CD1c-positive myeloid dendritic cell (primary cell): ENCODE data around the gene PKD1L1.

ENCODE experiments used
- DNase-seq: peaks from one replicate; pipeline ENCODE4 v3.0.0-alpha.2; 2016; ENCODE audit errors: extremely low spot score

Gene PKD1L1

GRCh38 chr7:47739301-47739875, 208.9 kb downstream of the PKD1L1 start:
- DNase-seq = no peak

GRCh38 chr7:47738563-47739166, 209.6 kb downstream of the PKD1L1 start:
- DNase-seq = no peak

- no peak for DNase-seq
Observed at GRCh38 chr7:47737601-47738000, 210.7 kb downstream of the PKD1L1 start.

- no peak for DNase-seq
Observed at GRCh38 chr7:47735431-47736345, 212.6 kb downstream of the PKD1L1 start.

GRCh38 chr7:47734949-47735291, 213.3 kb downstream of the PKD1L1 start:
- no peak for DNase-seq

GRCh38 chr7:47734287-47734948, 213.8 kb downstream of the PKD1L1 start:
- no peak for DNase-seq

GRCh38 chr7:47730142-47730541, 218.1 kb downstream of the PKD1L1 start:
- DNase-seq = no peak

GRCh38 chr7:47726047-47726726, 222.1 kb downstream of the PKD1L1 start:
- no peak for DNase-seq

GRCh38 chr7:47725031-47725780, 223.1 kb downstream of the PKD1L1 start:
- DNase-seq = no peak
